GM19238 (cell line): ENCODE measurements around the gene NUP98.

Source experiments
- DNase-seq: peaks from one replicate; pipeline ENCODE4 v3.0.0; 2011; ENCODE audit warnings: low spot score; ENCODE audit not compliant: insufficient read length

The NUP98 gene

DNA sequence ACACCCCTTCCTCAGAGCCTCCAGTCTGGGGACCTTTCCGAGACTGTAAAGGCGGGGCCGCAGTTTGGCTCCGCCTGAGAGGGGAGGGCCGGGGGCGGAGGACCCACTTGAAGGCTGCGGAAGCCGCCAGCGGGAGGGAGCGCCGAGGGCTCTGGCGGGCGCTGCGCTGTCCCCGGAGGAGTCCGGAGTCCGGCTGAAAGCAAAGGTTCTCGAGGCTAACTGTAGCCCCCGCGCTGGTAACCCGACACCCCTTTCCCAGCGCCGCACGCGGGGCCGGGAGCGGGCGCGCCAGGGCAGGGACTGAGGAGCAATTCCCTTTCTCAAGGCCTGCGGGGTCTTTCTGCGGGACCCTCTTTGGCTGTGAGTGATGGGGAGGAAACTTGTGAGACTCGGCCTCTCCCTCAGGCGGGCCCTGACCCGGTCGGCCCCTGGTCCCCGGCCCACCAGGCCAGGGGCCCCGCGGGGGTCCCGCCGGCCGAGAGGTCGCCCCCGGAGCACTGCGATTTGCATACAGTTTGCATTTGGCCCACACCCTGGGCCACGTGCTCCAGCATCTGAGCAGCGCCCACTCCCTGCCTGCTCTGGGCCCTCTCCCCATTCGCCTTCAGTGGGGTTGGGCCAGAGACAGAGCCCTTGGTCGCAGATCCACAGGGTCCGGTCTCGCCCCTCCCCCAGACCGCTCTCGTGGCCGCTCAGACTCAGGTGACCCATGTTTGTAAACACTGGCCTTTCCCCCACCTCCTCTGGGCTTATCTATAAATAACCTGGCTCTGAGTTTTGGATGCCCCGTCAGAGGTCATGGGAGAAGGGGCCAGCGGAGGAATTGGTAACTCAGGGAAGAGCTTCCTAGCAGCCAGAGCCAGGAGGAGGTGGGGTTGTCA lies 155.0 kb downstream of the NUP98 start:
- DNase-seq: peak; percentile 40

DNA sequence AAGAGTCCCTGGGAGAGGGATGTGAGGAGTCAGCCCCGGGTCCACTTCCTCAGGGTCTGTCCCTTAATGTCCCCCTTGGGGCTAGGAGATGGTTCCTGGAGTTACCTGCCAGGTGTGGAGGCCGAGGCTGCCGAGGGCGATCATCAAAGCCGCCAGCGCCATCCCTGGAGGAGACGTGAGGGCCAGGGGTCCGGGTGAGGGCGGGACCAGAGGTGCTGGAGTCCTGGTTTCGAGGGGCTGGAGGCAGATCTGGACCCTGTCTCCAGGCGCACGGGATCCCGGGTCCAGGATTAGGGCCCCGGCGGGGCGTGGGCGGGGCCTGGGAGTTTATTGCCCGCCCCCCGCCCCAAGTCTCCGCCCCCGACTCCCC lies 155.7 kb downstream of the NUP98 start, which contains the start of gene ART5:
Gene ART5, minus strand, starts transcription at position 292 of the 370 bp plus-strand sequence. Its CDS starts 130 bp downstream, at position 162.
- DNase-seq: no peak

DNA sequence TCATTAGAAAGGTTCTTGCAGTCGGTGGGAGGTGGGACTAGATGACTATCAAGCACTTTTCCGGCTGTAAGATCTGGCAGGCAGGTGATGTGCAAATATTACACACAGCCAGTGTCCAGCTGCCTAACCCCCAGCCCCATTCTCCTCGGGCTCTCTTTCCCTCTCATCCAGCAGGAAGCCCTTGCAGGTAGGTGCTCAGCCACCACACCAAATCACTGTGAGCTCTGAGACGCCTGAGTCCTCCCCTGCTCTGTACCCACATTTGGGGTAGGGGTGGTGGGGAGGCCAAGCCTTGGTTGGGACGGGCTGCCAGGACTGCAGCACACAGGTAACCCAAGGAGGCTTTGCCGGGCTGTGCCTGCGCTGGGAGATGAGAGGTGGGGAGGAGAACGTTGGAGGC lies 156.2 kb downstream of the NUP98 start:
- DNase-seq: no peak

DNA sequence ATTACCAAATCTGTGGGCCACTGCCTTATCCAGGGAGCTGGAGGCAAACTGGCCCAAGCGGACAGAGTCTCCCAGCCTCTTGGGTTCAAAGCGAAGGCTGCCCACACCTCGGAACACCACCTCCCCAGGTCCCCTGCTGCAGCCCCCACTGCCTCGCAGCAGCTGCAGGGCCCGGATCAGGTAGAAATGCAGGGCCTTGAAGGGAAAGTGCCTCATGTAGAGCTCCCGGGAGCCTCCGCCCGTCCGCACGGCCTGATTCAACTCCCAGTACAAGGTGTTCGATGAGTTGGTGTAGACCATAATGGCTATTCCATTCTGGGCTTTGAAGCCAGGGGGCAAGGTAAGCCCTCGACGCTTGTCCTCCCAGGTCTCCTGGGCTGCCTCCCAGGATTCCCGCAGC lies 157.5 kb downstream of the NUP98 start:
- no peak for DNase-seq

DNA sequence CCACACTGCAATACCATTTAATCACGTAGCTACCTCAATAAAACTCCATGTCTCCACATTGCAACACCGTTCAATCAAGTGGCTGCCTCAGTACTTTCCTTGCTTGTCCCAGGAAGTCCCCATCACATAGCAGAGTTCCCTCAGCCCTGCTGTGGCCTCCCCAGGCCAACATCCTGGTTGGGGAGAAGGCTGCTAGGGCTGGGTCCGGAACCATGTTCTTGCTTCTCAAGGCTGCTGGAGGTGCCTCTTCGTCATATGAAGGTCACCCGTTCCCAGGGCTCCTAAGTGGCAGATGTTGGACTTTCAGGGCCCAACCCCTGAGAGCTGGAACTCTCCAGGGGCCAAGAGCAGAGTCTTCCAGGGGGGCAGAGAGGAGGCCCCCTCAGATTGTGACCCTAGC lies 158.8 kb downstream of the NUP98 start:
- DNase-seq: no peak

DNA sequence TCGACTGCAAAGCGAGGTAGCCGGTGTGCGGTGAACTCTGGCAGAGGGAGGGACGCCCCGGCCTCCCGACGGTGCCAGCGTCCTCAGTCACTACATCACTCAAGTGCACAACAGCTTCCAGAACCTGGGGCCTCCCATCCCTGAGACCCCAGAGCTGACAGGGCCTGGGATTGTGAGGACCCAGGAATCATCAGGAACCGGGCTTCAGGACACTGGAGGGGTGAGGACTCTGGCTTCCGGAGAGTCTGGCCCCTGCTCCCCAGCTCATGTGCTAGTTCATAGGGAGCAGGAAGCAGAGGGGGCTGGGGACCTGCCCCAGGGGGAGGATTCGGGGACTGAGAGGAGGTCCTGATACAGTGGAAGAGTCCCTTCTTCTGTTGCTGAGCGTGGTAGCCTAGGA lies 160.2 kb downstream of the NUP98 start:
- no peak for DNase-seq

DNA sequence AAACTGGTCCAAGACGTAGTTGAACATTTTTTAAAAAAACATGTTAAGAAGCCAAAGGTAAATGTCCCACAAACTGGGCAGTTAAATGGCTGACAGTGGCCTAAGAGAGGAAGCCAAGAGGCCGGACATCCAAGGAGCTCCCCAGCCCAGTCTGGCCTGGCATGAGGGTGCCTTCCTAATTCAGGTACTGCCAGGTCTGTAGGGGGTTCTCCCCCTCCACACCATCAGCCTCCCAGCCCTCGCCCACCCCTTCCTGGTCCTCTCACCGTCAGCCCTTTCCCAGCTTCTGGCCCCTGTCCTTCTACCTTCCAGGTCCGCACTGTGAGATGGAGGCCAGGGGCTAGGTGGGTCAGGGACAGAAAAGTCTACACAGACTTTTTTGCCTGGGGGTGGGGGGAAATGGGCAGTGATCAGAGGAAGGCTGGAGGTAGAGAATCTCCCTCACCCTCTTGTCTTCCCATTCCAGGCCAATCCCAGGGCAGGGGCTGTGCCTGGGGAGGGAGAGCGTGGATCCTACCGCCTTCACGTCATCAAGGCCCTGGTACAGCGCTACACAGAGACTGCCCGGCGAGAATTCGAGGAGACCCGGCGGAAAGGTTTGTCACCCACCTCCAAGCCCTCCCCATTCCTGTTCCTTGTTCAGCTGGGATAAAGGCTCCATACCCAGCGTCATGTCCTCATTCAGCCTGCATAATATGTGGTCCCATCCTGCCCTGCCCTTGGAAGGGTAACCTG lies 161.5 kb downstream of the NUP98 start:
- no peak for DNase-seq

DNA sequence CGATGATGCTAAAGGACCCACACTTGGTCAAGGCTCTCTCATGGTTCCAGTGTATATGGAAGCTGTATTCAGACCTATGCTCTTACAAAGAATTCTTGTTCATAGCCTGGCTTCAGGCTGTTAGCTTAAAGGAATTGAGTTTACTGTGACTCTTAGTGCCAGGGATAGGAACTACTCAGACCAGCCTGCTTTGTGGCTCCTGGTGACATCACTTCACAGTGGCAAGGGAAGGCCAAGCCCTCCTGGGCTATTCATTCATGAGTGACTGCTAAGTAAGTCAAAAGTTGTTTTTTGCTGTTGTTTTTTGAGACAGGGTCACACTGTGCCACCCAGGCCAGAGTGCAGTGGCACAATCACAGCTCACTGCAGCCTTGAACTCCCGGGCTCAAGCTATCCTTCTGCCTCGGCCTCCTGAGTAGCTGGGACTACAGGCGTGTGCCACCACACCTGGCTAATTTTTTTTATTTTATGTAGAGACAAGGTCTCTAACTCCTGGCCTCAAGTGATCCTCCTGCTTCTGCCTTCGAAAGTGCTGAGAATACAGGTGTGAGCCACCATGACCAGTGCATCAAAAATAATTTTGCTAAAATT lies 165.2 kb downstream of the NUP98 start:
- DNase-seq: no peak

DNA sequence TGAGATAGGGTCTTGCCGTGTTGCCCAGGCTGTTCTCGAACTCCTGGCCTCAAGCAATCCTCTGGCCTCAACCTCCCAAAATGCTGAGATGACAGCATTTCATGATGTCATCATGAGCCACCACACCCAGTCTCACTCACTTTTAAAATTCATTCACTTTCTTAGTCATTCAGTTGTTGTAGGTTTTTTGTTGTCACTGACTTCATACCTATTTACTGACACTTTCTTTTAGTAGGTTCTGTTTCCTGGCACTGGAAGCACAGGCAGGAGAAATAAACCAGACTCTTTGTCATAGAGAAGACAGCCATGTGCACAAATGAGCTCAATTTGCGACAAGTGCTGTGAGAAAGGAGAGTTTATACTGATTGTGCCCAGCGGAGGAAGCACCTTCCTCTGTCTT lies 166.0 kb downstream of the NUP98 start:
- no peak for DNase-seq

DNA sequence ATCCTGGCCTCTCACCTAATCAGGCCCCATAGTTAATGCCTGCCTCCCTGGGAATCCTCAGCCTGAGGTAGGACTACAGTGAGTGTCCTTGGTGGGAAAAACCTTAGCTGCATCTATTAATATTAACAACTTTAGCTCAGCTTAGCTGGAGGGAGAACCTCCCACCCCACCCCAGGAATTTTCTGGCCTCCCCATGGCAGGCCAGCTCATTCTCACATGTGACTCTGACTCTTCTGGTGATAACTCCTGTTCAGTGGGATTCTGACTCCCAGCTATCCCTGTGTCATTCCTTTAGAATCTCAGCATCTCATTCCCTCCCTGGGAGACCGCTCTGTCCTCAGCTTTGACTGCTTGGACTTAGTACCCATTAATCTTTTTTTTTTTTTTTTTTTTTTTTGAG lies 170.1 kb downstream of the NUP98 start:
- no peak for DNase-seq

DNA sequence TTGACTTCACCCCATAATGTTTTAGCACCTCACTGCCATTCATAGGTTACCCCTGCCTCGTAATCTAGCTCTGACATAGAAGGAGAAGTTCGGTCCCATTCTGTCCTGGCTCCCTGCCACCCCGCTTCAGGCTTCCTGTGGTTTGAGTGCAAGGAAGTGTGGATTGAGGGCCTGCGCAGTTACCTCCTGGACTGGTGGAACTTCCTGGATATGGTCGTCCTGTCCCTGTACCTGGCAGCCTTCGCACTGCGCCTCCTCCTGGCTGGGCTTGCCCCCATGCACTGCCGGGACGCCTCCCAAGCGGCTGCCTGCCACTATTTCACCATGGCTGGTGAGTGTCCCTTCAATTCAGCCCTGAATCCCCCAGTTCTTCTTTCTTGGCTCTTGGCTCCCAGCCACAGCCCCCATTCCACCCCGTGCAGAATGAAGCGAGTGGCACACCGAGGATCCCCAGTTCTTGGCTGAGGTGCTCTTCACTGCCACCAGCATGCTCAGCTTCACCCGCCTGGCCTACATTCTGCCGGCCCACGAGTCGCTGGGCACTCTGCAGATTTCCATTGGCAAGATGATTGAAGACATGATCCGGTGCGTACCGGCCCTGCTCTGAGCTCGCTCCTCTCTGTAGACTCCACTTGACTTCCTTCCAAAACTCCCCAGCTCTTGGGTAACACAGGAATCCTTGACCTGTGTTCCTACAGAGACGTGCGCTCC lies 170.9 kb downstream of the NUP98 start:
- DNase-seq: no peak
